ENCODE measurements around the gene SELPLG. TPM values are rescaled to one million over a fixed set of nuclear protein-coding genes. Genes with fewer than 3 reads are reported as not detected.
"Not testable (repeated sequence)": the region's sequence is repeated elsewhere in the genome, so short reads cannot be mapped to it uniquely, and the experiment has no call there.

Gene SELPLG
- total RNA-seq, 1 experiment from 2014 or later = 0.97 TPM

- no peaks in the 10 kb centered on the region for H4K20me1 ChIP-seq (ENCODE audit: insufficient read depth, low read depth, low read length)
- H3K79me2 ChIP-seq (ENCODE audit: low read length) = no peaks in the 10 kb centered on the region
- no peak overlapping the region for H2AFZ ChIP-seq (ENCODE audit: low read length)
- no peak overlapping the region for H3K4me2 ChIP-seq (ENCODE audit: low read depth, low read length, poor library complexity, severe bottlenecking)
- H3K4me3 ChIP-seq (ENCODE audit: low read length) = no peak overlapping the region
- no peak for DNase-seq
- H3K27ac ChIP-seq (ENCODE audit: low read length) = no peak overlapping the region
- no peaks in the 10 kb centered on the region for H3K36me3 ChIP-seq (ENCODE audit: insufficient read depth, low read length)
- no peaks in the 10 kb centered on the region for H3K9me3 ChIP-seq (ENCODE audit: low read length)
- H3K4me1 ChIP-seq (ENCODE audit: low read length) = no peaks in the 10 kb centered on the region
- H3K9me2 ChIP-seq (replicated peaks; ENCODE audit: insufficient read depth, low read length) = no peaks in the 10 kb centered on the region
- H3K9ac ChIP-seq (ENCODE audit: low read length) = no peak overlapping the region
- no peaks in the 10 kb centered on the region for H3K27me3 ChIP-seq (ENCODE audit: low read length)
Observed at GRCh38 chr12:108591267-108591980, 42.3 kb downstream of the SELPLG start.

DNA sequence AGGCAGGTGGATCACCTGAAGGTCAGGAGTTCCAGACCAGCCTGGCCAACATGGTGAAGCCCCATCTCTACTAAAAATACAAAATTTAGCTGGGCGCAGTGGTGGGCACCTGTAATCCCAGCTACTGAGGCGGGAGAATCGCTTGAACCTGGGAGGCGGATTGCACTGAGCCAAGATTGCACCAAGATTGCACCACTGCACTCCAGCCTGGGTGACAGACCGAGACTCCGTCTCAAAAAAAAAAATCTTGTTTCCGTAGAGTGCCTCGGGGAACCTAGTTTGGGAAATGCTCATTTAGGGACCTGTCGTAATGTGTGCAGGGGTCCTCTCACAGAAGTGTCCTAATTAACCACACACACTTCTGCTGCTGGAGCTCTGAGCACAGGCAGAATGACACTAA is 43.2 kb downstream of the SELPLG start:
- H3K4me2 ChIP-seq (ENCODE audit: low read depth, low read length, poor library complexity, severe bottlenecking) = not testable (repeated sequence)

GRCh38 chr12:108589840-108590229 is 43.9 kb downstream of the SELPLG start:
- H3K27ac ChIP-seq (ENCODE audit: low read length) = no peak overlapping the region
- H3K27me3 ChIP-seq (ENCODE audit: low read length) = no peaks in the 10 kb centered on the region
- H3K36me3 ChIP-seq (ENCODE audit: insufficient read depth, low read length) = no peaks in the 10 kb centered on the region
- H3K9me3 ChIP-seq (ENCODE audit: low read length) = no peaks in the 10 kb centered on the region
- no peaks in the 10 kb centered on the region for H4K20me1 ChIP-seq (ENCODE audit: insufficient read depth, low read depth, low read length)
- no peak overlapping the region for H3K4me3 ChIP-seq (ENCODE audit: low read length)
- no peaks in the 10 kb centered on the region for H3K9me2 ChIP-seq (replicated peaks; ENCODE audit: insufficient read depth, low read length)
- H3K79me2 ChIP-seq (ENCODE audit: low read length) = no peaks in the 10 kb centered on the region
- H2AFZ ChIP-seq (ENCODE audit: low read length) = no peak overlapping the region
- no peak overlapping the region for H3K4me2 ChIP-seq (ENCODE audit: low read depth, low read length, poor library complexity, severe bottlenecking)
- H3K4me1 ChIP-seq (ENCODE audit: low read length) = no peaks in the 10 kb centered on the region
- no peak overlapping the region for H3K9ac ChIP-seq (ENCODE audit: low read length)
- no peak for DNase-seq

More for the DNA sequence above, 43.2 kb downstream of the SELPLG start:
- DNase-seq; H2AFZ ChIP-seq (ENCODE audit: low read length); H3K9me2 ChIP-seq (replicated peaks; ENCODE audit: insufficient read depth, low read length); H3K9ac ChIP-seq (ENCODE audit: low read length); H3K4me3 ChIP-seq (ENCODE audit: low read length); H3K27me3 ChIP-seq (ENCODE audit: low read length); H3K27ac ChIP-seq (ENCODE audit: low read length); H4K20me1 ChIP-seq (ENCODE audit: insufficient read depth, low read depth, low read length); H3K36me3 ChIP-seq (ENCODE audit: insufficient read depth, low read length); H3K79me2 ChIP-seq (ENCODE audit: low read length); H3K9me3 ChIP-seq (ENCODE audit: low read length); H3K4me1 ChIP-seq (ENCODE audit: low read length): not testable (repeated sequence)

DNA sequence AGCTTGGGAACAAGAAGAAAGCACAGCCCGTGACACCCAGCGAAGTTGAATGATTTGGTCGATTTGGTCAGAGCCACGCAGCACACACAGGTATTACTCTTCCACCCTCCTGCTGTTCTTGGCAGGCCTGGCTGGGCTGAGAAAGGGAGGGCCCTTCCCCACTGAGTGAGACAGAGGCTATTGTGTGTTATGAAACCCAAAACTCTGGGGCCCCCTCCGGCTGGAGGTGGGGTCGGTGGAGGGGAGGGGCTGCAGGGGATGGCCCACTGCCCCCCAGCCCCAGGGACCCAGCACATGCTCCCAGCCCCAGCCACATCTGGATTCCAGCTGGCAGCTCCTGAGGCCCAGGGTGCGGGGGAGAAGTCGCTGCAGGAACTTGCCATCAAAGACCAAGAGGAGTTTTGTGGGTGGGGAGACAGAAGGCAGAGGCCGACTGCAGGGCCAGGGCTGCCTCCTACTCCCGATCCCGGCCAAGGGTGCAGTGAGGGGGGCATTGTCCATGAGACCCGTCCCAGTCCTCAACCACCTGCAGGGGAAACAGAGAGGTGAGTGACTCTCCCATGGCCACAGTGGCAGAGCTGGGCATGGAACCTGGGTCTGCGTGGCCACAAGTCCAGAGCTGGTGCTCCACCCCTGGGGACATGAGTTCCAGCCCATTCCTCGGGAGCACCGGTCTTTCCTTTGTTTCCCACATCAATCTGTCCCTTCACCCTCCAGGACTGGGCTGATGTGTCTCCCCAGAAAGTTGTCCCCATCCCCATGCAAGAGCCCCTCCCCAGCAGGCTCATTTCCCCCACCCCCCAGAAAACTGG is 44.5 kb downstream of the SELPLG start:
- Histone ChIP-seq H3K9ac (ENCODE audit: low read length) (no peak overlapping the region), H3K4me2 (ENCODE audit: low read depth, low read length, poor library complexity, severe bottlenecking) (no peak overlapping the region), H2AFZ (ENCODE audit: low read length) (no peak overlapping the region), H3K9me2 (replicated peaks; ENCODE audit: insufficient read depth, low read length) (no peaks in the 10 kb centered on the region), H3K36me3 (ENCODE audit: insufficient read depth, low read length) (no peaks in the 10 kb centered on the region), H3K27me3 (ENCODE audit: low read length) (no peaks in the 10 kb centered on the region), H3K4me3 (ENCODE audit: low read length) (no peak overlapping the region), H4K20me1 (ENCODE audit: insufficient read depth, low read depth, low read length) (no peaks in the 10 kb centered on the region), H3K27ac (ENCODE audit: low read length) (no peak overlapping the region), H3K9me3 (ENCODE audit: low read length) (no peaks in the 10 kb centered on the region), H3K4me1 (ENCODE audit: low read length) (no peaks in the 10 kb centered on the region), H3K79me2 (ENCODE audit: low read length) (no peaks in the 10 kb centered on the region)
- no peak for DNase-seq

DNA sequence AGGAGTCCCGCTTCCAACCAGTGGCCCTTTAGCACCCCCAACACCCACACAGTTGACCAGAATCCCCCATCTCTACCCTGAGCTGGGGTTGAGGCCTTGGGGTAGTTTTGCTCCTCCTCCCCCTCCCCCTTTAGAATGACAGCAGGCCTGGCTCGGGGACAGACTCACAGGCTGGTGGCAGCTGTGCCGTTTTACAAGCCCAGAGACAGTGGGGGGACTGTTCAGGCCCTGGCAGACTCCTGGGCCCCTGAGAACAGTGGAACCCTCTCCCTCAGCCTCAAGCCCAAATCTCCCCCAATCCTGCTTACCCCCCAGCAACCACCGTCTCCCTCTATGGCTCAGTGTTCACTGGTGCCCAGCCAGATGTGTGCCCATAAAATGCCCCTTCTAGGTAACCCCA is 45.9 kb downstream of the SELPLG start:
- H4K20me1 ChIP-seq (ENCODE audit: insufficient read depth, low read depth, low read length) = no peaks in the 10 kb centered on the region
- H2AFZ ChIP-seq (ENCODE audit: low read length) = no peak overlapping the region
- no peaks in the 10 kb centered on the region for H3K27me3 ChIP-seq (ENCODE audit: low read length)
- no peak for DNase-seq
- no peak overlapping the region for H3K4me3 ChIP-seq (ENCODE audit: low read length)
- no peaks in the 10 kb centered on the region for H3K36me3 ChIP-seq (ENCODE audit: insufficient read depth, low read length)
- no peaks in the 10 kb centered on the region for H3K9me3 ChIP-seq (ENCODE audit: low read length)
- H3K4me2 ChIP-seq (ENCODE audit: low read depth, low read length, poor library complexity, severe bottlenecking) = no peak overlapping the region
- H3K27ac ChIP-seq (ENCODE audit: low read length) = no peak overlapping the region
- no peaks in the 10 kb centered on the region for H3K9me2 ChIP-seq (replicated peaks; ENCODE audit: insufficient read depth, low read length)
- H3K9ac ChIP-seq (ENCODE audit: low read length) = no peak overlapping the region
- no peaks in the 10 kb centered on the region for H3K4me1 ChIP-seq (ENCODE audit: low read length)
- no peaks in the 10 kb centered on the region for H3K79me2 ChIP-seq (ENCODE audit: low read length)

GRCh38 chr12:108586306-108586705 is 47.4 kb downstream of the SELPLG start:
- Histone ChIP-seq H2AFZ (ENCODE audit: low read length) (no peak overlapping the region), H3K27me3 (ENCODE audit: low read length) (no peaks in the 10 kb centered on the region), H3K9me2 (replicated peaks; ENCODE audit: insufficient read depth, low read length) (no peaks in the 10 kb centered on the region), H3K4me3 (ENCODE audit: low read length) (no peak overlapping the region), H3K79me2 (ENCODE audit: low read length) (no peaks in the 10 kb centered on the region), H3K27ac (ENCODE audit: low read length) (no peak overlapping the region), H3K4me1 (ENCODE audit: low read length) (no peaks in the 10 kb centered on the region), H3K9me3 (ENCODE audit: low read length) (no peaks in the 10 kb centered on the region), H3K36me3 (ENCODE audit: insufficient read depth, low read length) (no peaks in the 10 kb centered on the region), H3K4me2 (ENCODE audit: low read depth, low read length, poor library complexity, severe bottlenecking) (no peak overlapping the region), H4K20me1 (ENCODE audit: insufficient read depth, low read depth, low read length) (no peaks in the 10 kb centered on the region), H3K9ac (ENCODE audit: low read length) (no peak overlapping the region)
- no peak for DNase-seq

DNA sequence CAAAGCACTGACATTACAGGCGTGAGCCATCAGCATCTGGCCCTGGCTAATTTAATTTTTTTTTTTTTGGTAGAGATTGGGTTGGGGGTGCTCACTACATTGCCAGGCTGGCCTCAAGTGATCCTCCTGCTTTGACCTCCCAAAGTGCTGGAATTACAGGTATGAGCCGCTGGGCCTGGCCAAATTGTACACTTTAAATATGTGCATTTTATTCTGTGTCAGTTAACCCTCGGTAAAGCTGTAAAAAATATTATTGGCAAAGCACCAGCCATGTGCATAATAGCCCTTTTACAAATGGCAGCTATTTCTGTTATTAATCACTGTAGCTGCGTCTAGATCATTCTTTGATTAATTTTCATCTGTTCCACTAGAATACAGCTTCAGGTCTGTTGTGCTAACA is 47.8 kb downstream of the SELPLG start:
- Histone ChIP-seq H3K36me3 (ENCODE audit: insufficient read depth, low read length) (no peaks in the 10 kb centered on the region), H3K27me3 (ENCODE audit: low read length) (no peaks in the 10 kb centered on the region), H3K4me3 (ENCODE audit: low read length) (no peak overlapping the region), H3K4me1 (ENCODE audit: low read length) (no peaks in the 10 kb centered on the region), H3K9ac (ENCODE audit: low read length) (no peak overlapping the region), H4K20me1 (ENCODE audit: insufficient read depth, low read depth, low read length) (no peaks in the 10 kb centered on the region), H3K79me2 (ENCODE audit: low read length) (no peaks in the 10 kb centered on the region), H3K4me2 (ENCODE audit: low read depth, low read length, poor library complexity, severe bottlenecking) (no peak overlapping the region), H2AFZ (ENCODE audit: low read length) (no peak overlapping the region), H3K27ac (ENCODE audit: low read length) (no peak overlapping the region), H3K9me2 (replicated peaks; ENCODE audit: insufficient read depth, low read length) (no peaks in the 10 kb centered on the region), H3K9me3 (ENCODE audit: low read length) (no peaks in the 10 kb centered on the region)
- DNase-seq = no peak

DNA sequence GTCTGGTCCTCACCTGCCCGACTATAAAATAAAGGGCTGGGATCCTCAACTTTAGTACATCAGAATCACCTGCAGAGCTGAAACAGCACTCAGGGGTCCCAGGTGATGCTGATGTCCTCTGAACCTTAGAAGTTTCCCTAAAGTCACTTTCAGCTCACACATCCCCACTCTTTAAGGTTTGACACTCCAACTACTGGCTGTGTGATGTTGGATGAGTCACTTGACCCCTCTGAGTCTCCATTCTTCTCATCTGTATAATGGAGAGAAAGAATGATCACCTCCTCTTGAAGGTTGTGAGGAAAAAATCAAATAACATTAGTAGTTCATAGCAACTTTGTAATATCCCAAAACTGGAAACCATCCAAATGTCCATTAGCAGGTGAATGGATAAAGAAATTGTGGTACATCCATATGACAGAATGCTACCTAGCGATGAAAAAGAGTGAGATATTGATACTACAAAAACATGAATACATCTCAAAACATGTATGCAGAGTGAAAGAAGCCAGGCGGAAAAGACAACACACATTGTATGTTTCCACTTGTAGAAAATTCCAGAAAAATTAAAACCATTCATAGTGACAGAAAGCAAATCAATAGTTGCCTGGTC is 49.1 kb downstream of the SELPLG start:
- H3K9me2 ChIP-seq (replicated peaks; ENCODE audit: insufficient read depth, low read length) = no peaks in the 10 kb centered on the region
- H3K4me2 ChIP-seq (ENCODE audit: low read depth, low read length, poor library complexity, severe bottlenecking) = no peak overlapping the region
- no peaks in the 10 kb centered on the region for H3K79me2 ChIP-seq (ENCODE audit: low read length)
- H3K27ac ChIP-seq (ENCODE audit: low read length) = no peak overlapping the region
- H3K36me3 ChIP-seq (ENCODE audit: insufficient read depth, low read length) = no peaks in the 10 kb centered on the region
- H3K9me3 ChIP-seq (ENCODE audit: low read length) = no peaks in the 10 kb centered on the region
- H3K4me1 ChIP-seq (ENCODE audit: low read length) = no peaks in the 10 kb centered on the region
- no peaks in the 10 kb centered on the region for H3K27me3 ChIP-seq (ENCODE audit: low read length)
- H4K20me1 ChIP-seq (ENCODE audit: insufficient read depth, low read depth, low read length) = no peaks in the 10 kb centered on the region
- H3K4me3 ChIP-seq (ENCODE audit: low read length) = no peak overlapping the region
- no peak overlapping the region for H2AFZ ChIP-seq (ENCODE audit: low read length)
- no peak overlapping the region for H3K9ac ChIP-seq (ENCODE audit: low read length)
- DNase-seq = no peak
